IPS-NIHi7 (cell line): ENCODE measurements around the gene SERINC2.

Experiments used
- DNase-seq: peaks from one replicate; pipeline ENCODE4 v3.0.0; 2012; ENCODE audit warnings: mixed read lengths; ENCODE audit errors: extremely low spot score

The SERINC2 gene

GRCh38 chr1:31434101-31434871, 21.3 kb downstream of the SERINC2 start:
- DNase-seq: peak; percentile 58

GRCh38 chr1:31434979-31435378, 22.0 kb downstream of the SERINC2 start:
- DNase-seq: no peak

- DNase-seq: no peak
Measured at GRCh38 chr1:31435471-31436409, 22.7 kb downstream of the SERINC2 start.

GRCh38 chr1:31436596-31437432, 23.8 kb downstream of the SERINC2 start:
- no peak for DNase-seq

- DNase-seq: no peak
Measured at GRCh38 chr1:31437433-31438037, 24.5 kb downstream of the SERINC2 start.

- DNase-seq: no peak
Measured at GRCh38 chr1:31439276-31439675, 26.3 kb downstream of the SERINC2 start.

- no peak for DNase-seq
Measured at GRCh38 chr1:31441073-31441472, 28.1 kb downstream of the SERINC2 start.

GRCh38 chr1:31441558-31441957, 28.5 kb downstream of the SERINC2 start:
- no peak for DNase-seq

- DNase-seq: no peak
Measured at GRCh38 chr1:31441970-31442647, 29.1 kb downstream of the SERINC2 start.

GRCh38 chr1:31442648-31442994, 29.6 kb downstream of the SERINC2 start:
- DNase-seq: no peak

- DNase-seq: no peak
Measured at GRCh38 chr1:31443673-31444072, 30.7 kb downstream of the SERINC2 start.

GRCh38 chr1:31444725-31445448, 31.9 kb downstream of the SERINC2 start:
- DNase-seq: no peak

GRCh38 chr1:31445951-31446350, 32.9 kb downstream of the SERINC2 start:
- DNase-seq: no peak

GRCh38 chr1:31447210-31447609, 34.2 kb downstream of the SERINC2 start:
- no peak for DNase-seq

- DNase-seq: no peak
Measured at GRCh38 chr1:31453384-31454079, 40.5 kb downstream of the SERINC2 start.

- DNase-seq: no peak
Measured at GRCh38 chr1:31458287-31458896, 45.4 kb downstream of the SERINC2 start.

GRCh38 chr1:31460027-31460426, 47.0 kb downstream of the SERINC2 start:
- peak; percentile 62 for DNase-seq

GRCh38 chr1:31467005-31467674, 54.1 kb downstream of the SERINC2 start:
- no peak for DNase-seq
